Loucy (cell line): ENCODE results near the gene ATP1A1.

Source experiments
- H2AFZ ChIP-seq: fragments of 200-600 bp; sonication (generic); 2 replicates; pipeline ENCODE4 v1.6.0; 2016; ENCODE audit warnings: antibody characterized with exemption, mild to moderate bottlenecking, low read length, moderate library complexity
- H3F3A ChIP-seq: fragments of 200-600 bp; 2 replicates; pipeline ENCODE4 v1.6.0; 2016; ENCODE audit warnings: antibody characterized with exemption, low read depth, mild to moderate bottlenecking
- H3K27me3 ChIP-seq: fragments of 200-600 bp; sonication (generic); 2 replicates; pipeline ENCODE4 v1.6.1; 2014; ENCODE audit warnings: low read length, mild to moderate bottlenecking; ENCODE audit not compliant: insufficient read depth, poor library complexity, severe bottlenecking
- H3K36me3 ChIP-seq: fragments of 200-600 bp; sonication (generic); 2 replicates; pipeline ENCODE4 v1.6.1; 2016; ENCODE audit warnings: low read length; ENCODE audit not compliant: insufficient read depth
- H3K4me1 ChIP-seq: fragments of 200-600 bp; sonication (generic); 2 replicates; pipeline ENCODE4 v1.5.1; 2014; ENCODE audit warnings: low read length, mild to moderate bottlenecking; ENCODE audit not compliant: insufficient read depth, poor library complexity, severe bottlenecking
- H3K4me2 ChIP-seq: fragments of 200-600 bp; sonication (generic); 2 replicates; pipeline ENCODE4 v1.6.0; 2014; ENCODE audit warnings: antibody characterized with exemption, low read length, low read depth, mild to moderate bottlenecking; ENCODE audit not compliant: poor library complexity, severe bottlenecking
- H3K4me3 ChIP-seq: fragments of 200-600 bp; sonication (generic); 2 replicates; pipeline ENCODE4 v1.5.1; 2014; ENCODE audit warnings: low read length, mild to moderate bottlenecking, mixed read lengths; ENCODE audit not compliant: poor library complexity, severe bottlenecking
- H3K79me2 ChIP-seq: fragments of 200-600 bp; sonication (generic); 2 replicates; pipeline ENCODE4 v1.6.1; 2014; ENCODE audit warnings: low read length; ENCODE audit not compliant: insufficient read depth
- H3K9ac ChIP-seq: fragments of 200-600 bp; sonication (generic); 2 replicates; pipeline ENCODE4 v1.6.0; 2014; ENCODE audit warnings: mild to moderate bottlenecking, low read depth, low read length, moderate library complexity; ENCODE audit not compliant: poor library complexity, severe bottlenecking
- H3K9me2 ChIP-seq: fragments of 200-600 bp; sonication (generic); replicated peaks from 2 replicates; pipeline ENCODE4 v1.6.1; 2016; ENCODE audit warnings: low read depth, low read length, mixed read lengths
- H3K9me3 ChIP-seq: fragments of 200-600 bp; sonication (generic); 2 replicates; pipeline ENCODE4 v1.6.1; 2014; ENCODE audit warnings: mild to moderate bottlenecking, antibody characterized with exemption, low read length, low read depth; ENCODE audit not compliant: insufficient read depth
- H4K20me1 ChIP-seq: fragments of 200-600 bp; sonication (generic); 2 replicates; pipeline ENCODE4 v1.6.0; 2014; ENCODE audit warnings: antibody characterized with exemption, low read length, mild to moderate bottlenecking; ENCODE audit not compliant: insufficient read depth, poor library complexity, severe bottlenecking
- CTCF ChIP-seq: fragments of 200-600 bp; sonication (generic); conservative IDR thresholded peaks from 2 replicates; pipeline ENCODE4 v1.5.1; 2014; ENCODE audit warnings: mild to moderate bottlenecking, antibody characterized with exemption, low read length
- EZH2phosphoT487 ChIP-seq: fragments of 200-600 bp; IDR thresholded peaks from 2 replicates; pipeline ENCODE4 v1.6.1; 2018; ENCODE audit warnings: antibody characterized with exemption, mild to moderate bottlenecking, moderate library complexity, borderline replicate concordance

The ATP1A1 gene

DNA sequence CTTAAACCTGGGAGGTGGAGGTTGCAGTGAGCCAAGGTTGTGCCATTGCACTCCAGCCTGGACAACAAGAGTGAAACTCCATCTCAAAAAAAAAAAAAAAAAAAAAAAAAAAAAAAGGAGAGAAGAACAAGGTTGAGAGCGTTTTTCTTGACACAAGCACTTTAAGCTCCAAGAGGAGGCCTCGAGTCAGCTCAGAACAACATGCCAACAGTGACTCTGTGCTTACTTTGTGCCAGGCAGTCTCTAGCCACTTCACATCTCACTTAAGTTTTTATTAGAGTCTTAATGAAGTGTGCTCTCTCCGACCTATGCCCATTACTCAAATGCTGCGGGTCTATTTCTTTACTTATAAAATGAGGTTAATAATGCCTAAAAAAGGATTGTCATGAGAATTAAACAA lies 13.0 kb downstream of the ATP1A1 start:
- Histone ChIP-seq H3K36me3 (peaks cover 70% of the 10 kb centered on the region), H3F3A (no peaks in the 10 kb centered on the region; the same call in 1 of the 2 replicates), H4K20me1 (peaks cover 23% of the 10 kb centered on the region), H3K9me2 (no peaks in the 10 kb centered on the region), H3K79me2 (peaks cover 30% of the 10 kb centered on the region), H3K9me3 (no peaks in the 10 kb centered on the region), H3K9ac (no peak overlapping the region), H2AFZ (no peak overlapping the region), H3K4me1 (peaks cover 8% of the 10 kb centered on the region), H3K27me3 (no peaks in the 10 kb centered on the region), H3K4me2 (no peak overlapping the region), H3K4me3 (no peak overlapping the region)
- TF ChIP-seq EZH2phosphoT487 (no peak), CTCF (no peak)

DNA sequence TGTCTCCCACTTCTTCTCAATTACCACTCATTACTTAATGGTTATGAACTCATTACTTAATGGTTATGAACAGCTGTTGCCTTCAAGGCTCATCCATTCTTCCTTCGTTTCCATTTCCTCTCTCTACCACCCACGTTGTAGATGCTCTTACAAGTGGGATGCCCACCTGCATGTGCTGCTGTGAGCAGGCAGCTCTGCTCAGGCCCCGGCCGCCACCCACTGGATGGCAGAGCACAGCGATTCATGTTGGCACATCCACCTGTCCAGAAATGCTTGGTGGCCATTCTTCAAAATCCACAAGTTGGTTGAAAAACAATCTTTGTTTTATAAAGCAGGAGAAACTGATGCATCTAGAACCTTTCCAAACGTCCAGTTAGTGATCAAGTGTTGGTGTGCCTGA lies 14.5 kb downstream of the ATP1A1 start:
- TF ChIP-seq EZH2phosphoT487 (no peak), CTCF (no peak)
- H3K79me2 ChIP-seq, result peaks cover 14% of the 10 kb centered on the region
- peaks cover 85% of the 10 kb centered on the region for H3K36me3 ChIP-seq
- H3K4me2 ChIP-seq, result no peak overlapping the region
- H3K9ac ChIP-seq, result no peak overlapping the region
- no peaks in the 10 kb centered on the region for H3K9me2 ChIP-seq
- H3K4me1 ChIP-seq, result peaks cover 5% of the 10 kb centered on the region
- no peaks in the 10 kb centered on the region; the same call in 1 of the 2 replicates for H3F3A ChIP-seq
- no peaks in the 10 kb centered on the region for H3K27me3 ChIP-seq
- no peak overlapping the region for H3K4me3 ChIP-seq
- H2AFZ ChIP-seq, result no peak overlapping the region
- no peaks in the 10 kb centered on the region for H3K9me3 ChIP-seq
- peaks cover 12% of the 10 kb centered on the region for H4K20me1 ChIP-seq

DNA sequence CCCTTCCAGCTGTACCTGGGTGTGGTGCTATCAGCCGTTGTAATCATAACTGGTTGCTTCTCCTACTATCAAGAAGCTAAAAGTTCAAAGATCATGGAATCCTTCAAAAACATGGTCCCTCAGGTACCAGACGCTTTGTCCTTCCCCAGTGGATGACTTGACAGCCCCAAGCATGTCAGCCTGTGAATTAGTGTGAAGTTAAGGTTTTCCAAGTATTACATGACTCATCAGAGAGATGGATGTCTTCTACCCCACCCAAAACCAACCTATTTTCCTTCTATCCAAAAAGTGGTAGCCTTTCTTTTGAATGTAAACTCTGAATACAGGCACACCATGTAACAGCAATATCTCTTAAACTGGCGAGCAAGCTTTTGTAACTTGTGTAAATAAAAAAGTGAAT lies 15.1 kb downstream of the ATP1A1 start:
- Histone ChIP-seq H3K9ac (no peak overlapping the region), H4K20me1 (peaks cover 6% of the 10 kb centered on the region), H3F3A (no peaks in the 10 kb centered on the region; the same call in 1 of the 2 replicates), H3K4me1 (peaks cover 3% of the 10 kb centered on the region), H2AFZ (no peak overlapping the region), H3K79me2 (peaks cover 9% of the 10 kb centered on the region), H3K4me3 (no peak overlapping the region), H3K4me2 (no peak overlapping the region), H3K27me3 (no peaks in the 10 kb centered on the region), H3K9me3 (no peaks in the 10 kb centered on the region), H3K36me3 (peaks cover 91% of the 10 kb centered on the region), H3K9me2 (no peaks in the 10 kb centered on the region)
- TF ChIP-seq CTCF, result no peak
- no peak for TF ChIP-seq EZH2phosphoT487
